Keratinocyte (primary cell): ENCODE data around the gene SNPH. TPM values are rescaled to one million over a fixed set of nuclear protein-coding genes. Genes with fewer than 3 reads are reported as not detected.

ENCODE experiments used
- DNase-seq: peaks from one replicate; pipeline ENCODE4 v3.0.0-alpha.2; 2011; ENCODE audit warnings: low read depth, missing footprints, low spot score
- FAIRE-seq: peaks from 2 replicates; lab custom pipeline; 2011; peaks lifted over from hg19 to GRCh38; lab: Jason Lieb, UNC
- H2AFZ ChIP-seq: 2 replicates; pipeline ENCODE4 v1.6.0; 2012; ENCODE audit warnings: low read length, control low read depth, inconsistent platforms; ENCODE audit not compliant: control insufficient read depth
- H3K27ac ChIP-seq: 2 replicates; pipeline ENCODE4 v1.5.1; 2011; ENCODE audit warnings: low read length; ENCODE audit not compliant: control insufficient read depth, insufficient read depth
- H3K27me3 ChIP-seq: 3 replicates; pipeline ENCODE4 v1.6.0; 2011; ENCODE audit warnings: low read length; ENCODE audit not compliant: control insufficient read depth, insufficient read depth; ENCODE audit errors: extremely low read depth
- H3K36me3 ChIP-seq, 2 experiments: 2 replicates in 1 of 2; 3 replicates in 1 of 2; pipeline ENCODE4 v1.5.1; 2011; ENCODE audit warnings: low read length in 2 of 2, mild to moderate bottlenecking in 1 of 2; ENCODE audit not compliant: control insufficient read depth in 2 of 2, insufficient read depth in 2 of 2; ENCODE audit errors: extremely low read depth in 1 of 2
- H3K4me1 ChIP-seq: 3 replicates; pipeline ENCODE4 v1.5.1; 2011; ENCODE audit warnings: low read length; ENCODE audit not compliant: control insufficient read depth, insufficient read depth; ENCODE audit errors: extremely low read depth
- H3K4me2 ChIP-seq: 3 replicates; pipeline ENCODE4 v1.6.0; 2011; ENCODE audit warnings: low read depth, low read length; ENCODE audit not compliant: control insufficient read depth, insufficient read depth; ENCODE audit errors: extremely low read depth
- H3K4me3 ChIP-seq, 3 experiments: fragments of 200-600 bp in 1 of 3; sonication (generic) in 1 of 3; 2 replicates in 2 of 3; 3 replicates in 1 of 3; pipeline ENCODE4 v1.5.1; 2011 to 2016; ENCODE audit warnings: low read length in 3 of 3, mild to moderate bottlenecking in 3 of 3, control low read depth in 2 of 3, inconsistent platforms in 1 of 3, low read depth in 1 of 3, mixed read lengths in 1 of 3, mixed run types in 1 of 3, moderate library complexity in 1 of 3; ENCODE audit not compliant: control insufficient read depth in 2 of 3, insufficient read depth in 2 of 3; ENCODE audit errors: extremely low read depth in 1 of 3
- H3K79me2 ChIP-seq: 2 replicates; pipeline ENCODE4 v1.6.0; 2012; ENCODE audit warnings: low read length; ENCODE audit not compliant: control insufficient read depth, insufficient read depth
- H3K9ac ChIP-seq: 3 replicates; pipeline ENCODE4 v1.6.0; 2011; ENCODE audit warnings: low read length; ENCODE audit not compliant: control insufficient read depth, insufficient read depth; ENCODE audit errors: extremely low read depth
- H3K9me1 ChIP-seq: 3 replicates; pipeline ENCODE4 v1.6.0; 2011; ENCODE audit warnings: low read length; ENCODE audit not compliant: control insufficient read depth, insufficient read depth; ENCODE audit errors: extremely low read depth
- H3K9me3 ChIP-seq: 2 replicates; pipeline ENCODE4 v1.5.1; 2012; ENCODE audit warnings: low read depth, low read length; ENCODE audit not compliant: control insufficient read depth
- H4K20me1 ChIP-seq: 3 replicates; pipeline ENCODE4 v1.6.0; 2011; ENCODE audit warnings: low read length; ENCODE audit not compliant: control insufficient read depth, insufficient read depth; ENCODE audit errors: extremely low read depth
- EZH2 ChIP-seq: IDR thresholded peaks from one replicate; pipeline ENCODE4 v1.6.1; 2012; ENCODE audit warnings: inconsistent platforms, mild to moderate bottlenecking, low read length, moderate library complexity
- dilution Hi-C: fragments of 300-500 bp; cut with MboI; formaldehyde crosslinking; loops from one replicate; pipeline ENCODE4 v1.7.0; 2020; ENCODE audit warnings: low sequenced_read_pairs; ENCODE audit not compliant: extremely low pct_ligation_motif_present
- polyA plus RNA-seq, 5 experiments: library from polyadenylated mRNA; depleted of rRNA in 3 of 5; stranded (reverse) in 3 of 5; stranded (forward) in 1 of 5; unstranded in 1 of 5; fragments of >200 nt; gene quantifications; 1 replicate in 1 of 5; 2 replicates in 3 of 5; 3 replicates in 1 of 5; pipeline versions ENCODE4 v1.2.1 to v1.2.3, GENCODE V29; 2011 to 2012; ENCODE audit warnings: missing spikeins in 2 of 5, low read depth in 1 of 5, low replicate concordance in 1 of 5
- TF ChIP-seq, protein P1 (sequence below), 3 experiments: IDR thresholded peaks in 1 of 3; conservative IDR thresholded peaks in 1 of 3; optimal IDR thresholded peaks in 1 of 3; 2 replicates in 2 of 3; 3 replicates in 1 of 3; pipeline versions ENCODE3 to v1.5.1; 2011; ENCODE audit warnings: low read length in 3 of 3, mild to moderate bottlenecking in 3 of 3, moderate library complexity in 2 of 3, control low read depth in 1 of 3, inconsistent platforms in 1 of 3; ENCODE audit not compliant: insufficient read depth in 2 of 3; ENCODE audit errors: extremely low read depth in 1 of 3

The SNPH gene
- polyA plus RNA-seq, 1 donor (not counting 4 experiments of a cell fraction or from before 2014, with no cell fraction given): 1.3 TPM

DNA sequence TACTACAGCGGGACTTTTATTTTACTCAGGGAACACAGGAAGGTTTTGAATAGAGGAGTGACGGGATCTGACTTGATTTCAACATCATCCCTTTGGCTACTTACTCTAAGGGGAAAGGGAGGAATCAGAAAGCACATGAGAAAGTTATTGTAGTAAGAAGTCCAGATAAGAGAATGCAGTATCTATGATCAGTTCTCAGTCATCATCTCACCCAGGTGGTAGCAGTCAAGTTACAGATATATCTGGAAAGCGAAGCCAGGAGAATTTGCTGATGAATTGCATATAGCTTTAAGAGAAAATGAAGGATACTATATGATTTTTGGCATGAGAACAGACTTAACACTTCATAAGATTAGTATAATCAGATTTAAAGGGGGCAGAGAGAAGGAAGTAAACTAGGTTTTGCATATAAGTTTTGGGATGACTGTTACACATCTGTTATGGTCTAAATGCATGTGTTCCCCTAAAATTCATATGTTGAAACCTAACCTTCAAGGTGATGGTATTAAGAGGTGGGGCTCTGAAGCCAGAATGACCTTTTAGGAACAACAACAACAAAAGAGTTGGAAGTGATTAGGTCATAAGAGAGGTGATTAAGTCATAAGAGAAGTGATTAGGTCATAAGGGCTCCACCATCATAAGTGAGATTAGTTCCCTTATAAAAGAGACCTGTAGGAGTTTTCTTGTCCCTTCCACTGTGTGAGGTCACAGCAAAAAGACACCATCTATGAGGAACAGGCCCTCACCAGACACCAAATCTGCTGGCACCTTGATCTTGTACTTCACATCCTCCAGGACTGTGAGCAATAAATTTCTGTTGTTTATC is 33.6 kb upstream of the SNPH start:
- H3K36me3 ChIP-seq: no peaks in the 10 kb centered on the region
- dilution Hi-C loops: no loop called here
- no peaks in the 10 kb centered on the region for H3K79me2 ChIP-seq
- H3K4me3 ChIP-seq: no peak overlapping the region
- no peaks in the 10 kb centered on the region for H3K9me1 ChIP-seq
- H3K27ac ChIP-seq: no peak overlapping the region
- no peak overlapping the region for H2AFZ ChIP-seq
- no peak for TF ChIP-seq EZH2
- TF ChIP-seq, protein P1, sequence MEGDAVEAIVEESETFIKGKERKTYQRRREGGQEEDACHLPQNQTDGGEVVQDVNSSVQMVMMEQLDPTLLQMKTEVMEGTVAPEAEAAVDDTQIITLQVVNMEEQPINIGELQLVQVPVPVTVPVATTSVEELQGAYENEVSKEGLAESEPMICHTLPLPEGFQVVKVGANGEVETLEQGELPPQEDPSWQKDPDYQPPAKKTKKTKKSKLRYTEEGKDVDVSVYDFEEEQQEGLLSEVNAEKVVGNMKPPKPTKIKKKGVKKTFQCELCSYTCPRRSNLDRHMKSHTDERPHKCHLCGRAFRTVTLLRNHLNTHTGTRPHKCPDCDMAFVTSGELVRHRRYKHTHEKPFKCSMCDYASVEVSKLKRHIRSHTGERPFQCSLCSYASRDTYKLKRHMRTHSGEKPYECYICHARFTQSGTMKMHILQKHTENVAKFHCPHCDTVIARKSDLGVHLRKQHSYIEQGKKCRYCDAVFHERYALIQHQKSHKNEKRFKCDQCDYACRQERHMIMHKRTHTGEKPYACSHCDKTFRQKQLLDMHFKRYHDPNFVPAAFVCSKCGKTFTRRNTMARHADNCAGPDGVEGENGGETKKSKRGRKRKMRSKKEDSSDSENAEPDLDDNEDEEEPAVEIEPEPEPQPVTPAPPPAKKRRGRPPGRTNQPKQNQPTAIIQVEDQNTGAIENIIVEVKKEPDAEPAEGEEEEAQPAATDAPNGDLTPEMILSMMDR (optimal IDR thresholded peaks at IDR 0.05 in 1 of 3, IDR thresholded peaks at IDR 0.05 in 1 of 3, conservative IDR thresholded peaks at IDR 0.05 in 1 of 3; ENCODE audit: extremely low read depth in 1 of 3, insufficient read depth in 2 of 3, low read length in 3 of 3): no peak
- no peak overlapping the region for H3K4me2 ChIP-seq
- no peaks in the 10 kb centered on the region for H3K9me3 ChIP-seq
- no peak overlapping the region for H3K9ac ChIP-seq
- H4K20me1 ChIP-seq: no peaks in the 10 kb centered on the region
- DNase-seq (no peak), FAIRE-seq (no peak)
- no peaks in the 10 kb centered on the region for H3K4me1 ChIP-seq
- peaks cover 11% of the 10 kb centered on the region for H3K27me3 ChIP-seq

DNA sequence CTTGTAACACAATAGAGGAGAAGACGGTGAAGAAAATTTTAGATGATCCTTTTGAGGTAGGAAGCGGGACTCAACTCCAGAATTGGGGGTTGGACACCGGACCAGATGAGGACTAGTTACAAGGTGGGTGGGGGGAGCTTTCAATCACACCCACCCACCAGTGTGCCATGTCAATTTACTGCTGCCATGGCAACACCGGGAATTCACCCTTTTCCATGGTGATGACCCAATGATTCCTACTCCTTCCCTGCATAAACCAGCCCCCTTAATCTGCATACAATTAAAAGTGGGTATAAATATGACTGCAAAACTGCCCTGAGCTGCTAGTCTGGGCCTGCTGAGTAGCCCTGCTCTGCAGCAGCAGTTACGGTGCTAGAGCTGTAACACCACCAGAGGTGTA is 25.5 kb upstream of the SNPH start:
- H3K36me3 ChIP-seq: no peaks in the 10 kb centered on the region
- H3K4me2 ChIP-seq: no peak overlapping the region
- no peaks in the 10 kb centered on the region for H3K9me1 ChIP-seq
- FAIRE-seq: no peak
- no peak for DNase-seq
- no peaks in the 10 kb centered on the region for H4K20me1 ChIP-seq
- H3K4me3 ChIP-seq: no peak overlapping the region
- H3K4me1 ChIP-seq: no peaks in the 10 kb centered on the region
- no peak overlapping the region for H3K27ac ChIP-seq
- H3K27me3 ChIP-seq: peaks cover 6% of the 10 kb centered on the region
- H3K9me3 ChIP-seq: no peaks in the 10 kb centered on the region
- H2AFZ ChIP-seq: no peak overlapping the region
- dilution Hi-C loops: no loop called here
- H3K9ac ChIP-seq: no peak overlapping the region
- no peak for TF ChIP-seq EZH2
- TF ChIP-seq, protein P1 (optimal IDR thresholded peaks at IDR 0.05 in 1 of 3, IDR thresholded peaks at IDR 0.05 in 1 of 3, conservative IDR thresholded peaks at IDR 0.05 in 1 of 3; ENCODE audit: extremely low read depth in 1 of 3, insufficient read depth in 2 of 3, low read length in 3 of 3): no peak
- no peaks in the 10 kb centered on the region for H3K79me2 ChIP-seq
